DND-41 (cell line): ENCODE results near the gene MZT2B.
"Not testable (repeated sequence)": the region's sequence is repeated elsewhere in the genome, so short reads cannot be mapped to it uniquely, and the experiment has no call there.

Experiments
- ATAC-seq: fragments of 200-7000 bp; cut with Tn5 transposase; 3 replicates; pipeline ENCODE4 v1.9.1; 2021; ENCODE audit warnings: low read depth; ENCODE audit not compliant: insufficient read depth
- DNase-seq: peaks from one replicate; pipeline ENCODE4 v3.0.0-alpha.2; 2020
- H2AFZ ChIP-seq: 2 replicates; pipeline ENCODE4 v1.6.0; 2012; ENCODE audit warnings: low read depth, low read length
- H3K27ac ChIP-seq: 2 replicates; pipeline ENCODE4 v1.5.1; 2012; ENCODE audit warnings: low read length, inconsistent platforms
- H3K27me3 ChIP-seq: fragments of 200-600 bp; sonication (generic); 2 replicates; pipeline ENCODE4 v1.6.0; 2012; ENCODE audit warnings: low read length, mild to moderate bottlenecking, inconsistent platforms; ENCODE audit not compliant: insufficient read depth, poor library complexity
- H3K36me3 ChIP-seq: 2 replicates; pipeline ENCODE4 v1.5.1; 2012; ENCODE audit warnings: low read length, inconsistent platforms; ENCODE audit not compliant: insufficient read depth
- H3K4me1 ChIP-seq: 2 replicates; pipeline ENCODE4 v1.5.1; 2012; ENCODE audit warnings: mild to moderate bottlenecking, low read length; ENCODE audit not compliant: insufficient read depth
- H3K4me2 ChIP-seq: 2 replicates; pipeline ENCODE4 v1.6.0; 2012; ENCODE audit warnings: mild to moderate bottlenecking, moderate library complexity, low read length, inconsistent platforms; ENCODE audit not compliant: insufficient read depth
- H3K4me3 ChIP-seq, 2 experiments: fragments of 200-600 bp in 1 of 2; shearing (Covaris generic) in 1 of 2; 2 replicates each; pipeline ENCODE4 v1.5.1; 2012 to 2016; ENCODE audit warnings: inconsistent platforms in 2 of 2, low read length in 2 of 2, mild to moderate bottlenecking in 2 of 2, low read depth in 1 of 2, moderate library complexity in 1 of 2
- H3K79me2 ChIP-seq: 2 replicates; pipeline ENCODE4 v1.6.0; 2012; ENCODE audit warnings: low read length, inconsistent platforms; ENCODE audit not compliant: insufficient read depth
- H3K9ac ChIP-seq: 2 replicates; pipeline ENCODE4 v1.6.0; 2012; ENCODE audit warnings: low read depth, mild to moderate bottlenecking, inconsistent platforms, low read length, moderate library complexity
- H3K9me3 ChIP-seq: 2 replicates; pipeline ENCODE4 v1.5.1; 2012; ENCODE audit warnings: low read length, moderate library complexity, mild to moderate bottlenecking, inconsistent platforms; ENCODE audit not compliant: insufficient read depth, severe bottlenecking
- H4K20me1 ChIP-seq: 2 replicates; pipeline ENCODE4 v1.6.0; 2012; ENCODE audit warnings: low read length; ENCODE audit not compliant: insufficient read depth
- EZH2 ChIP-seq: IDR thresholded peaks from 3 replicates; pipeline ENCODE4 v1.6.1; 2012; ENCODE audit warnings: borderline replicate concordance, low read depth, mild to moderate bottlenecking, moderate library complexity, low read length, inconsistent platforms; ENCODE audit not compliant: severe bottlenecking
- TF ChIP-seq, protein P1 (sequence below): IDR thresholded peaks from 2 replicates; pipeline ENCODE4 v1.5.1; 2012; ENCODE audit warnings: borderline replicate concordance, low read length, moderate library complexity, mild to moderate bottlenecking; ENCODE audit not compliant: poor library complexity, severe bottlenecking; ENCODE audit errors: extremely low read depth

Gene MZT2B

DNA sequence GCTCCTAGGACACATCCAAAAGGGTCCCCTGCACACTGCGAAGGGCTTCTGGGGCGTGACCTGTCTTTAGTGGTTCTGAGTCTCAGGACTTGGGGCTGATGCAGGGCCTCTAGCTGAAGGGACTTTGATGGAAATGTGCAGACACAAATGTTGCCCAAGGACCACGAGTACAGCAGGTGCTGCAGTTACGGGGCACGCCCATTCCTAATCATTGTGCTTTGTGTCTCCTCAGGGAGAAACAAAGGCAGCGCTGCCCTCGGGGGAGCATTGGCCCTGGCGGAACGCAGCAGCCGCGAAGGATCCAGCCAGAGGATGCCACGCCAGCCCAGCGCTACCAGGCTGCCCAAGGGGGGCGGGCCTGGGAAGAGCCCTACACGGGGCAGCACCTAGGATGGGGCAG, 8.2 kb downstream of the MZT2B start:
- peaks cover 18% of the 10 kb centered on the region for H3K79me2 ChIP-seq
- H3K4me1 ChIP-seq = no peaks in the 10 kb centered on the region
- H4K20me1 ChIP-seq = peaks cover 32% of the 10 kb centered on the region; the same call in 1 of the 2 replicates
- no peaks in the 10 kb centered on the region for H3K27me3 ChIP-seq
- ATAC-seq (no peak), DNase-seq (no peak)
- H3K9ac ChIP-seq = no peak overlapping the region
- H3K4me3 ChIP-seq = no peak overlapping the region
- peaks cover 29% of the 10 kb centered on the region for H3K36me3 ChIP-seq
- no peak for TF ChIP-seq EZH2
- TF ChIP-seq, protein P1, sequence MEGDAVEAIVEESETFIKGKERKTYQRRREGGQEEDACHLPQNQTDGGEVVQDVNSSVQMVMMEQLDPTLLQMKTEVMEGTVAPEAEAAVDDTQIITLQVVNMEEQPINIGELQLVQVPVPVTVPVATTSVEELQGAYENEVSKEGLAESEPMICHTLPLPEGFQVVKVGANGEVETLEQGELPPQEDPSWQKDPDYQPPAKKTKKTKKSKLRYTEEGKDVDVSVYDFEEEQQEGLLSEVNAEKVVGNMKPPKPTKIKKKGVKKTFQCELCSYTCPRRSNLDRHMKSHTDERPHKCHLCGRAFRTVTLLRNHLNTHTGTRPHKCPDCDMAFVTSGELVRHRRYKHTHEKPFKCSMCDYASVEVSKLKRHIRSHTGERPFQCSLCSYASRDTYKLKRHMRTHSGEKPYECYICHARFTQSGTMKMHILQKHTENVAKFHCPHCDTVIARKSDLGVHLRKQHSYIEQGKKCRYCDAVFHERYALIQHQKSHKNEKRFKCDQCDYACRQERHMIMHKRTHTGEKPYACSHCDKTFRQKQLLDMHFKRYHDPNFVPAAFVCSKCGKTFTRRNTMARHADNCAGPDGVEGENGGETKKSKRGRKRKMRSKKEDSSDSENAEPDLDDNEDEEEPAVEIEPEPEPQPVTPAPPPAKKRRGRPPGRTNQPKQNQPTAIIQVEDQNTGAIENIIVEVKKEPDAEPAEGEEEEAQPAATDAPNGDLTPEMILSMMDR = no peak
- H3K9me3 ChIP-seq = no peaks in the 10 kb centered on the region
- no peak overlapping the region for H2AFZ ChIP-seq
- H3K4me2 ChIP-seq = no peak overlapping the region
- H3K27ac ChIP-seq = no peak overlapping the region

- H3K4me2 ChIP-seq, H3K27ac ChIP-seq, H3K9me3 ChIP-seq, ATAC-seq, H3K4me1 ChIP-seq, H3K79me2 ChIP-seq, H3K4me3 ChIP-seq, H2AFZ ChIP-seq, DNase-seq, H3K9ac ChIP-seq, H3K27me3 ChIP-seq: not testable (repeated sequence)
- Histone ChIP-seq H3K36me3 (peaks cover 22% of the 10 kb centered on the region), H4K20me1 (peaks cover 25% of the 10 kb centered on the region; the same call in 1 of the 2 replicates)
Measured at GRCh38 chr2:130191319-130191718, 9.3 kb downstream of the MZT2B start.

- not testable (repeated sequence) for ATAC-seq, H3K9me3 ChIP-seq, H3K27ac ChIP-seq, H3K79me2 ChIP-seq, H3K9ac ChIP-seq, H3K4me3 ChIP-seq, H2AFZ ChIP-seq, H3K27me3 ChIP-seq, DNase-seq, H3K4me1 ChIP-seq, H3K4me2 ChIP-seq
- Histone ChIP-seq H4K20me1 (peaks cover 16% of the 10 kb centered on the region; the same call in 1 of the 2 replicates), H3K36me3 (peaks cover 20% of the 10 kb centered on the region)
Measured at GRCh38 chr2:130192451-130192850, 10.4 kb downstream of the MZT2B start.

DNA sequence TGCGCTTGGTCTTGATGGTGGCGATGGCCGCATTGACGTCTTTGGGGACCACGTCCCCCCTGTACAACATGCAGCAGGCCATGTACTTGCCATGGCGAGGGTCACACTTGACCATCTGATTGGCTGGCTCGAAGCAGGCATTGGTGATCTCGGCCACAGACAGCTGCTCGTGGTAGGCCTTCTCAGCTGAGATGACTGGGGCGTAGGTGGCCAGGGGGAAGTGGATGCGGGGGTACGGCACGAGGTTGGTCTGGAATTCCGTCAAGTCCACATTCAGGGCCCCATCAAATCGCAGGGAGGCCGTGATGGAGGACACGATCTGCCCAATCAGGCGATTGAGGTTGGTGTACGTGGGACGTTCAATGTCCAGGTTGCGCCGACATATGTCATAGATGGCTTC, 11.8 kb downstream of the MZT2B start:
- DNase-seq, H3K36me3 ChIP-seq, H4K20me1 ChIP-seq, H2AFZ ChIP-seq, H3K4me1 ChIP-seq, ATAC-seq, H3K79me2 ChIP-seq, H3K27me3 ChIP-seq, H3K27ac ChIP-seq, H3K4me2 ChIP-seq, H3K9me3 ChIP-seq, H3K4me3 ChIP-seq, H3K9ac ChIP-seq: not testable (repeated sequence)

GRCh38 chr2:130195089-130195635, 13.1 kb downstream of the MZT2B start:
- not testable (repeated sequence) for H3K9ac ChIP-seq, H3K27ac ChIP-seq, H3K4me1 ChIP-seq, ATAC-seq, H3K27me3 ChIP-seq, H4K20me1 ChIP-seq, H3K9me3 ChIP-seq, DNase-seq, H3K36me3 ChIP-seq, H2AFZ ChIP-seq, H3K79me2 ChIP-seq, H3K4me3 ChIP-seq, H3K4me2 ChIP-seq

GRCh38 chr2:130196052-130196451, 14.0 kb downstream of the MZT2B start:
- H3K27ac ChIP-seq, ATAC-seq, H4K20me1 ChIP-seq, H3K79me2 ChIP-seq, H3K36me3 ChIP-seq, H3K4me3 ChIP-seq, H3K4me1 ChIP-seq, DNase-seq, H2AFZ ChIP-seq, H3K4me2 ChIP-seq, H3K9me3 ChIP-seq, H3K9ac ChIP-seq, H3K27me3 ChIP-seq: not testable (repeated sequence)
